H1 (cell line): ENCODE data around the gene VSTM2L.

Experiments used
- CHD2 ChIP-seq: IDR thresholded peaks from 2 replicates; pipeline ENCODE4 v1.6.1; 2012; ENCODE audit warnings: low read length, improper control_type of control experiment
- CREB1 ChIP-seq: IDR thresholded peaks from 2 replicates; pipeline ENCODE4 v1.6.1; 2012; ENCODE audit warnings: inconsistent platforms
- GABPA ChIP-seq: IDR thresholded peaks from 2 replicates; pipeline ENCODE4 v1.6.1; 2011; ENCODE audit warnings: mild to moderate bottlenecking, low read length, moderate library complexity, borderline replicate concordance; ENCODE audit not compliant: insufficient read depth
- KDM1A ChIP-seq: fragments of 200-600, 300-600 bp; sonication (generic); IDR thresholded peaks from 2 replicates; pipeline ENCODE4 v1.7.1; 2016; ENCODE audit warnings: mild to moderate bottlenecking, low read length, borderline replicate concordance
- KDM5A ChIP-seq: fragments of 200-600 bp; IDR thresholded peaks from 2 replicates; pipeline ENCODE4 v1.7.1; 2012; ENCODE audit warnings: mild to moderate bottlenecking, low read length, inconsistent platforms, mixed read lengths
- POLR2A ChIP-seq, 2 experiments: IDR thresholded peaks; 1 replicate in 1 of 2; 2 replicates in 1 of 2; pipeline ENCODE4 v1.6.1; 2011; ENCODE audit warnings: low read depth in 2 of 2, low read length in 2 of 2, mild to moderate bottlenecking in 2 of 2; ENCODE audit errors: control extremely low read depth in 1 of 2
- POLR2AphosphoS5 ChIP-seq: IDR thresholded peaks from 2 replicates; pipeline ENCODE4 v1.6.1; 2011; ENCODE audit warnings: low read depth, low read length
- RXRA ChIP-seq: IDR thresholded peaks from 2 replicates; pipeline ENCODE4 v1.6.1; 2011; ENCODE audit warnings: low read depth, mild to moderate bottlenecking, low read length, moderate library complexity; ENCODE audit not compliant: insufficient read depth
- SP1 ChIP-seq: IDR thresholded peaks from 2 replicates; pipeline ENCODE4 v1.6.1; 2011; ENCODE audit warnings: low read depth, low read length
- SP2 ChIP-seq: IDR thresholded peaks from 2 replicates; pipeline ENCODE4 v1.6.1; 2012; ENCODE audit warnings: mild to moderate bottlenecking, low read length, inconsistent platforms
- SUZ12 ChIP-seq: fragments of 200-600 bp; sonication (generic); IDR thresholded peaks from 2 replicates; pipeline ENCODE4 v1.6.1; 2012; ENCODE audit warnings: mild to moderate bottlenecking, inconsistent platforms, low read length, moderate library complexity, mixed read lengths
- TCF12 ChIP-seq: IDR thresholded peaks from 2 replicates; pipeline ENCODE4 v1.6.1; 2011; ENCODE audit warnings: low read depth, mild to moderate bottlenecking, low read length

DNA sequence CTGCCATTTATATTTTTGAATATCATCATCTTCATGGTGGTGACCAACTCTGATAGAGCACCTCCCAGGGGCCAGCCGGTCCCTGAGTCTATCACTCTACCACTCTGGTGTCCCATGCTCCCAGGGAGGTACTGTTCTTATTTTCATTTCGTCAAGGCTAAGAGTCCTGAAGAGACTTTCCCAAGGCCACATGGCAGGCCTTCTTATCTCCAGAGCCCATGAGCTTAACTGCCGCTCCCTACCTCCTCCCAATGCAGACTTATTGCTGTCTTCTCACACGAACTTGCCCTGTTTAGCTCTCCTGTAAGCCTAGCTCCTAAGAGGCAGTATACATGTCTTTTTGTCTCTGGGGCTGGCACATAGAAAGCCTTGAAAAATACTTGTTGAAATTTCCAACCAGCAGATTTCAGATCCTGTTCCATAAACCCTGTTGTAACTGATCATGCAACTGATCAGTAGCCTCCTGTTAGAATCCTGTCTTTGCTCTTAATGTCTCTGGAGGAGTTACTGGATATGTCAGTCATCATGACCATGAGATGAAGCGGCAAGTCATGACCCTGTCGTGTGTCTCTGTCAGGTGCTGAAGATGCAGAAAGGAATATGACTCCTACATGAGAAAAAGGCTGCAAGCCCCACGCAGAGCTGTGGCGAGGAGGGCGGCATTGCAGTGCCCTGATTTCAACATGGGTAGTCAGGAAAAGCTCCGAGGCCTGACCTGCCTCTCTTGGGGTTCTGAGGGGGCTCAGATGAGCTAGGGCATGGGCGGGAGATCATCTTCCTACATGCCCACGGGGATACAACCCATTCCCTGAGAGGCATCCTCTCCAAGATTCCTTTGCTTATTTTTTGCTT is 70.4 kb downstream of the VSTM2L start:
- TF ChIP-seq SP2 (no peak), POLR2AphosphoS5 (no peak), GABPA (no peak), SP1 (no peak), TCF12 (no peak), CHD2 (no peak), SUZ12 (no peak), POLR2A (IDR thresholded peaks at IDR 0.05; ENCODE audit: control extremely low read depth in 1 of 2, low read depth in 2 of 2, low read length in 2 of 2) (no peak), CREB1 (no peak), KDM5A (no peak), KDM1A (no peak), RXRA (no peak)
